GM12801 (cell line): ENCODE results near the gene EIF2B4.

Experiments
- TF ChIP-seq, protein P1 (sequence below): IDR thresholded peaks from one replicate; pipeline ENCODE4 v1.5.1; 2011; ENCODE audit warnings: control low read depth; ENCODE audit not compliant: insufficient read length; ENCODE audit errors: extremely low read depth

EIF2B4 gene

DNA sequence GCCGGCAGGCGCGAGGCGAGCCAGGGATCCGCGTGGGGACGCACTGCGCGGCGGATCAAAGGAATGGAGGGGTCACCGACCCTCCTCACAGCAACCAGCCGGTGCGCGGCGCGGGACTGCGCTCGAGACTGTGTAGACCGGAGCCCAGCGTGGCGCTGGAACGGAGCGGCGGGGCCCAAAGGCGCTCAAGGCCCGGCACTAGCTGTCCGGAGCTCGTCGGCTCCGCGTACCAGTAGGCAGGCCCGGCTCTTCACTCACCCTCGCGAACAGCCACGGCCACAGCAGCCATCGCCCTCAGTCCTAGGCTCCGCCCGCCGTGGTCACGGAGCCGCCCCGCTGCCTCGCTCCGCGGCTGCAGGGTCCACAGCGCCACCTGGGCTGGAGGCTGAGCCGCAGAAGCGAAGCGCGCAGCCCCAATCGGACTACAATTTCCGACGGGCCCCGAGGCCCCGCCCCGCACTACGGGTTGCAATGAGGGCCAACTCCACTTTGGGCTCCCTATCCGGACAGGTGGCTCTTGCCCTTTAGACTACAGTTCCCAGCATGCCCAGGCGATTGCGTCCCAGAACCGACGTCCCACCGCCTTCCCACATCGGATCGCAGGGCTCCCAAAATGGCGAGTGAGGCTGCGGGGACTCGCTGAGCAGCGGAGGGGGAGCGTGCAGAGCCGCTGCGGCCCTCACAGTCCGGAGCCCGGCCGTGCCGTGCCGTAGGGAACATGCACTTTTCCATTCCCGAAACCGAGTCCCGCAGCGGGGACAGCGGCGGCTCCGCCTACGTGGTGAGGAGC lies at the start of gene EIF2B4, which contains the start of gene SNX17:
TSS of gene EIF2B4 (minus strand) at position 313 of the 790 bp plus-strand sequence. CDS start at position 289, 24 bp downstream.
TSS of gene SNX17 (plus strand) at position 591 of the 790 bp plus-strand sequence. CDS start at position 719, 128 bp downstream.
- TF ChIP-seq, protein P1, sequence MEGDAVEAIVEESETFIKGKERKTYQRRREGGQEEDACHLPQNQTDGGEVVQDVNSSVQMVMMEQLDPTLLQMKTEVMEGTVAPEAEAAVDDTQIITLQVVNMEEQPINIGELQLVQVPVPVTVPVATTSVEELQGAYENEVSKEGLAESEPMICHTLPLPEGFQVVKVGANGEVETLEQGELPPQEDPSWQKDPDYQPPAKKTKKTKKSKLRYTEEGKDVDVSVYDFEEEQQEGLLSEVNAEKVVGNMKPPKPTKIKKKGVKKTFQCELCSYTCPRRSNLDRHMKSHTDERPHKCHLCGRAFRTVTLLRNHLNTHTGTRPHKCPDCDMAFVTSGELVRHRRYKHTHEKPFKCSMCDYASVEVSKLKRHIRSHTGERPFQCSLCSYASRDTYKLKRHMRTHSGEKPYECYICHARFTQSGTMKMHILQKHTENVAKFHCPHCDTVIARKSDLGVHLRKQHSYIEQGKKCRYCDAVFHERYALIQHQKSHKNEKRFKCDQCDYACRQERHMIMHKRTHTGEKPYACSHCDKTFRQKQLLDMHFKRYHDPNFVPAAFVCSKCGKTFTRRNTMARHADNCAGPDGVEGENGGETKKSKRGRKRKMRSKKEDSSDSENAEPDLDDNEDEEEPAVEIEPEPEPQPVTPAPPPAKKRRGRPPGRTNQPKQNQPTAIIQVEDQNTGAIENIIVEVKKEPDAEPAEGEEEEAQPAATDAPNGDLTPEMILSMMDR = no peak

DNA sequence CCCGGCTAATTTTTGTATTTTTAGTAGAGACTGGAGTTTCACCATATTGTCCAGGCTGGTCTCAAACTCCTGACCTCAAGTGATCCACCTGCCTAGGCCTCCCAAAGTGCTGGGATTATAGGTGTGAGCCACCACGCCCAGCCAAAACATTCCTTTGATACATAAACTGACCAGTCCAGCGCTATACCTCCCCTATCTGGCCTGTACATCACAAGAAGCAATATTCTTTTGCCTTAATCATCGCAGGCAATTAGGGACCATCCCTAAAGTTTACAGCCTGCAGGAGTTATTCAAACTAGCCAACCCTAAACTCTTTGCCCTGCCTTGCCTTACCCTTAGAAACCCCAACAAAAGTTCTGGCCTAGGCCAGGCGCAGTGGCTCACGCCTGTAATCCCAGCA lies 46.0 kb upstream of the EIF2B4 start:
- TF ChIP-seq, protein P1 = no peak

DNA sequence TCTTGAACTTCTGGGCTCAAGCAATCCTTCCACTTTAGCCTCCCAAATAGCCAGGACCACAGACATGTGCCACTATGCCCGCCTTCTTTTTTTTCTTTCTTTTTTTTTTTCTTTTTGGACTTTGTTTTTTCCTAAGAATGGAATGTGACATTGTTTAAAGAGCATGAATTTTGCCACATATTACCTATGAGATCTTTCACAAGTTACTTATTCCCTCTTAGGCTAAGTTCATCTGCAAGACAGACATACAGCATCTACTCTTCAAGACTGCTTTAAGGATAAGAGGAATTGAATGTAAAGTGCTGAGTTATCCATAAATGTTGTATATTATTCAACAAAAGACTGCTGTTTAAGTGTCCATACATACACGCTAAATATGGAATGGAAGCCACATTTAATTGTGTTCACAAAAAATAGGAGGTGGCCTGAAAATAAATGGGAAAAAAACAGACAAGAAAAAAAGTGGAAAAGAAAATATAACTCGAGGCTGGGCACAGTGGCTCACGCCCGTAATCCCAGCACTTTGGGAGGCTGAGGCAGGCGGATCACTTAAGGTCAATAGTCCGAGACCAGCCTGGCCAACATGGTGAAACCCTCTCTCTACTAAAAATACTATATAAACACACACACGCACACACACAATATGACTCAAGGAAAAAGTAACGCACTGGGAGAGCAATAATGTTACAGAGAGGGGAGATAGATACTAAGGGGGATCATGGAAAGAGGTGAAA lies 42.4 kb upstream of the EIF2B4 start:
- TF ChIP-seq, protein P1 = no peak

DNA sequence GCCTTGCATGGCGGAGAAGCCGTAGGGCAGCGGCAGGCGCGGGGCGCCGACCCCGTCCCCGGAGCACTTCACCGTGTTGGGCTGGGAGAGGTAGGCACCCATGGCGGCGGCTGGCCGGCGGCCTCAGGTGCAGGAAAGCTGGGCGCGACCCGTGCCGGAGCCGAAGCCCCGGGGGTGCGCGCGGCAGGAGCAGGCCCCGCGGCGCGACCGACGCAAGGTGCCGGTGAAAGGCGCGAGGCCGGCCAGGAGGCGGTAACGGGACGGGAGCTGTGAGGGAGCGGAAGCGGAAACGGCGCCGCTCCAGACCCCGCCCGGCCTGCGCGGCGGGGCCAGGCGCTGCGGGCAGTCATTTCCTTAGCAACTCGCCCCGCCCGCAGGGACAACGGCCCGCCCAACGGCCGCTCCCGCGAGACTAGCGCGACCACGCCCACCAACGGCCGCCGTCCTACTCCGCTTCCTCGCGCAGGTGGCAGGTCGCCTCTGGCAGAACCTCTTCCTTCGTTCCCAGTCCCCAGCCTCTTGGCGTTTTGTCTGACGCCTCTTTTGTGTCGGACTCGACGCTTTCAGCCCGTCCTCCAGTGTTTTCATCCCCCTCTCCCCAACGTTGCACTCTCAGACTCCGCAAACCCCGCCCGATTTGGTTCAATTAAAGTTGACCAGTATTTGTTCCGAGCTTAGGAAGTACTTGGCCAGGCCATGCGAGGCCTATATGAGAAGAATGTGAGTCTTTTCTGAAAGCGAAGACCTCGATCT lies 39.4 kb upstream of the EIF2B4 start, which contains the start of gene PPM1G:
TSS of gene PPM1G (minus strand) at position 271 of the 753 bp plus-strand sequence. CDS start at position 102, 169 bp downstream.
- TF ChIP-seq, protein P1 = no peak

DNA sequence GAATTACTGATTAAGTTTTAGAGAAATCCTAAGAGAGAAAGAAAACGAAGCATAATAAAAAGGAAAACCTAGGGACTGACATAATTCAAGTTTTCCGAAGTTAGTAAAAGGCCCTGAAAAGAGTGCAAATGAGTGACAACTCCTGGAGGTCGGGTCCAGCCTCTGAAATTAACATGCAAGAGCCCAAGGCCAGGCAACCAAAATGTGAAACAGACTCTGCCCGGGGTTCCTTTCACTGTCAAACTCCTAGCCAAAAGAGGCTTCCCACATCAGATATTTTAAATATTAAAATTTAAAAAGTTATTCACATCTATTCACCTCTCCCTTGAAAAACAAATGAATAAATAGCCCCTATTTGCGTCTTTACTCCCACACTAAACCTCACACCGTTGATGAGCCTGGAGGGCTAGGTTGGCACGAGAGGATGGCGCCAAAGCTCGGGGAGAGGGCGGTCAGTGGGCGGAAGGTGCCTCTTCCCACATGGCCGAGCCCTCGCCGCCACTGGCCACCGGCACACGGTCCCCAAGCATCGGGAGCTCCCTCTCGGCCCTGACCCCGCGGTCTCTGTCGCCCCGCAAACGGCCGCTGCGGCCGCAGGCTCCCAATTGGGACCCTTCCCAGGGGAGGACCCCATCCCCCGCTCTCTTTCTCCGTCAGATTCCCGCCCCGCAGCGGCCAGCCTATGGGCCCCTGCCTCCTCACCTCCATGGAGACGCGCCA lies 38.6 kb upstream of the EIF2B4 start:
- TF ChIP-seq, protein P1 = no peak

DNA sequence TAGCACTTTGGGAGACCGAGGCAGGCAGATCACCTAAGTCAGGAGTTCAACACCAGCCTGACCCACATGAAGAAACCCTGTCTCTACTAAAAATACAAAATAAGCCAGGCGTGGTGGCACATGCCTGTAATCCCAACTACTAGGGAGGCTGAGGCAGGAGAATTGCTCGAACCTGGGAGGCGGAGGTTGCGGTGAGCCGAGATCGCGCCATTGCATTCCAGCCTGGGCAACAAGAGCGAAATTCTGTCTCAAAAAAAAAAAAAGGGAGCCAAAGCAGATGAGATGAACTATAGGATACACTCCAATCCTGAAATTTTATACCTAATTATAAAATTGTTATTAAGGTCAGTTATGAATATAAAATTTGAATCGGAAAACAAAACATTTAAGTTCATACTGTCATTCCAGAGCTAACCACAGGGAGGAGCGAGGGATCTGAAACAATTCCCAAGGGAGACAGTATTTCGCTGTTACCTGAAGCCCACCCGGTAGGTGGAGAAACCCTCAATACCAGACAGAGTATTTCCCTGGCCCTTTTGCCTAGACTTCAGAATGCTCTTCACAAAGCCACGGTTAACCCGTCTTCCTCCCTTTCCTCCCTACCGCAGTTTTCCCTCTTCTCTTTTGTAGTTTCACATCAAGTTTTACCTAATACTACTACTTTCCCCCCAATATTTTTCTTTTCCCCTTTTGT lies 37.8 kb upstream of the EIF2B4 start:
- TF ChIP-seq, protein P1 = no peak
